Keratinocyte (primary cell): ENCODE results near the gene HDAC3. TPM values are rescaled to one million over a fixed set of nuclear protein-coding genes. Genes with fewer than 3 reads are reported as not detected.
A peak's percentile ranks its signal among the peaks of the same experiment; 100 is the strongest.

Experiments used
- DNase-seq: peaks from one replicate; pipeline ENCODE4 v3.0.0-alpha.2; 2011; ENCODE audit warnings: low read depth, missing footprints, low spot score
- FAIRE-seq: peaks from 2 replicates; lab custom pipeline; 2011; peaks lifted over from hg19 to GRCh38; lab: Jason Lieb, UNC
- H2AFZ ChIP-seq: 2 replicates; pipeline ENCODE4 v1.6.0; 2012; ENCODE audit warnings: low read length, control low read depth, inconsistent platforms; ENCODE audit not compliant: control insufficient read depth
- H3K27ac ChIP-seq: 2 replicates; pipeline ENCODE4 v1.5.1; 2011; ENCODE audit warnings: low read length; ENCODE audit not compliant: control insufficient read depth, insufficient read depth
- H3K27me3 ChIP-seq: 3 replicates; pipeline ENCODE4 v1.6.0; 2011; ENCODE audit warnings: low read length; ENCODE audit not compliant: control insufficient read depth, insufficient read depth; ENCODE audit errors: extremely low read depth
- H3K36me3 ChIP-seq, 2 experiments: 2 replicates in 1 of 2; 3 replicates in 1 of 2; pipeline ENCODE4 v1.5.1; 2011; ENCODE audit warnings: low read length in 2 of 2, mild to moderate bottlenecking in 1 of 2; ENCODE audit not compliant: control insufficient read depth in 2 of 2, insufficient read depth in 2 of 2; ENCODE audit errors: extremely low read depth in 1 of 2
- H3K4me1 ChIP-seq: 3 replicates; pipeline ENCODE4 v1.5.1; 2011; ENCODE audit warnings: low read length; ENCODE audit not compliant: control insufficient read depth, insufficient read depth; ENCODE audit errors: extremely low read depth
- H3K4me2 ChIP-seq: 3 replicates; pipeline ENCODE4 v1.6.0; 2011; ENCODE audit warnings: low read depth, low read length; ENCODE audit not compliant: control insufficient read depth, insufficient read depth; ENCODE audit errors: extremely low read depth
- H3K4me3 ChIP-seq, 3 experiments: fragments of 200-600 bp in 1 of 3; sonication (generic) in 1 of 3; 2 replicates in 2 of 3; 3 replicates in 1 of 3; pipeline ENCODE4 v1.5.1; 2011 to 2016; ENCODE audit warnings: low read length in 3 of 3, mild to moderate bottlenecking in 3 of 3, control low read depth in 2 of 3, inconsistent platforms in 1 of 3, low read depth in 1 of 3, mixed read lengths in 1 of 3, mixed run types in 1 of 3, moderate library complexity in 1 of 3; ENCODE audit not compliant: control insufficient read depth in 2 of 3, insufficient read depth in 2 of 3; ENCODE audit errors: extremely low read depth in 1 of 3
- H3K79me2 ChIP-seq: 2 replicates; pipeline ENCODE4 v1.6.0; 2012; ENCODE audit warnings: low read length; ENCODE audit not compliant: control insufficient read depth, insufficient read depth
- H3K9ac ChIP-seq: 3 replicates; pipeline ENCODE4 v1.6.0; 2011; ENCODE audit warnings: low read length; ENCODE audit not compliant: control insufficient read depth, insufficient read depth; ENCODE audit errors: extremely low read depth
- H3K9me1 ChIP-seq: 3 replicates; pipeline ENCODE4 v1.6.0; 2011; ENCODE audit warnings: low read length; ENCODE audit not compliant: control insufficient read depth, insufficient read depth; ENCODE audit errors: extremely low read depth
- H3K9me3 ChIP-seq: 2 replicates; pipeline ENCODE4 v1.5.1; 2012; ENCODE audit warnings: low read depth, low read length; ENCODE audit not compliant: control insufficient read depth
- H4K20me1 ChIP-seq: 3 replicates; pipeline ENCODE4 v1.6.0; 2011; ENCODE audit warnings: low read length; ENCODE audit not compliant: control insufficient read depth, insufficient read depth; ENCODE audit errors: extremely low read depth
- CTCF ChIP-seq, 3 experiments: IDR thresholded peaks in 1 of 3; conservative IDR thresholded peaks in 1 of 3; optimal IDR thresholded peaks in 1 of 3; 2 replicates in 2 of 3; 3 replicates in 1 of 3; pipeline versions ENCODE3 to v1.5.1; 2011; ENCODE audit warnings: low read length in 3 of 3, mild to moderate bottlenecking in 3 of 3, moderate library complexity in 2 of 3, control low read depth in 1 of 3, inconsistent platforms in 1 of 3; ENCODE audit not compliant: insufficient read depth in 2 of 3; ENCODE audit errors: extremely low read depth in 1 of 3
- EZH2 ChIP-seq: IDR thresholded peaks from one replicate; pipeline ENCODE4 v1.6.1; 2012; ENCODE audit warnings: inconsistent platforms, mild to moderate bottlenecking, low read length, moderate library complexity
- dilution Hi-C: fragments of 300-500 bp; cut with MboI; formaldehyde crosslinking; loops from one replicate; pipeline ENCODE4 v1.7.0; 2020; ENCODE audit warnings: low sequenced_read_pairs; ENCODE audit not compliant: extremely low pct_ligation_motif_present
- polyA plus RNA-seq, 5 experiments: library from polyadenylated mRNA; depleted of rRNA in 3 of 5; stranded (reverse) in 3 of 5; stranded (forward) in 1 of 5; unstranded in 1 of 5; fragments of >200 nt; gene quantifications; 1 replicate in 1 of 5; 2 replicates in 3 of 5; 3 replicates in 1 of 5; pipeline versions ENCODE4 v1.2.1 to v1.2.3, GENCODE V29; 2011 to 2012; ENCODE audit warnings: missing spikeins in 2 of 5, low read depth in 1 of 5, low replicate concordance in 1 of 5

HDAC3 gene
- polyA plus RNA-seq, 1 donor (not counting 4 experiments of a cell fraction or from before 2014, with no cell fraction given) = 97.4 TPM

DNA sequence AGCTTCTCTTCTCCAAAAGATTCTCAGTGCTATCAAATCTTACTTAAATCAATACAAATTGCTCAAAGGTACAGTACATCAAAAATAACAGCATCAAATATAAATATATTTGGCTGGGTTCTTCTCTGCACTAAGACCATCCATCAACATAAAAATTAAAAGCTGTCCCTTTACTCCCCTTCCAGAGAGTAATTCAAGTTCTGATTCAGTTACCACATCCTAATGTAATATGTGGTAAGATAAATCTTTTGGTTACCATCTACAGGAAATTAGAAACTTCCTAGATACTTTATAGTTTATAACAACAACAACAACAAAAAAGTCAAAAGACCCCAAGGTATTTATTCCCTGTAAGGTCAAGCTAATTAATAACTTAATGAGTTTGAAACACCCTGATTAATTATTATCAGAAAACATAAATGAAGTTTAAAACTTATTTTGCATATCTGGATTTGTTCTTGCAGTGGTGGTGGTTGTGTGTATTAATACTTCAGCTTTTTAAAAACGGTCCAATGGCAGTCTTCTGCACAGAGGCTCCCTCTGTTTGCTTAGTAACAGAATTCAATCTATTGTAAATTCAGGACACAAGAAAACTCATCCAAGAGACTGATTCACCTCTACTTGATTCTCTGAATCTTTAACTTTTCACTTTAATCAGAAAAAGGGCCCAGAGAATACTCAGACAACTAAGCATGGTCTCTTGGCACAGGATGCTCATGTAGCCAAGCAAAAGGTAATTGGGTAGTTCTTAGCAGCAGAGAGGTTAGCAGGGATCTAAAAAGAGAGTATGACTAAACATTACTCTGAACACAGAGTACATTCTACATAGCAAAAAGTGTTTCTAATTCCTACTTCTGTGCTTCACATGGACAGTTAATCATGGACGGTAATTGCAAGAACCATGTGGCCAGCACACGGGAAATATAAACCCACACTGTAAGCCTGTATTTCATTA is 38.0 kb downstream of the HDAC3 start:
- Histone ChIP-seq H3K9me1 (no peaks in the 10 kb centered on the region), H3K27ac (no peak overlapping the region), H3K27me3 (no peaks in the 10 kb centered on the region), H3K4me2 (no peak overlapping the region), H3K9ac (no peak overlapping the region), H4K20me1 (peaks cover under 1% of the 10 kb centered on the region), H3K4me3 (no peak overlapping the region), H3K79me2 (peaks cover 89% of the 10 kb centered on the region), H3K9me3 (no peaks in the 10 kb centered on the region), H2AFZ (no peak overlapping the region), H3K36me3 (peaks cover 2 to 4% of the 10 kb centered on the region in 2 experiments), H3K4me1 (peaks cover 7% of the 10 kb centered on the region)
- DNase-seq (no peak), FAIRE-seq (no peak)
- no peak for TF ChIP-seq EZH2
- no peak for TF ChIP-seq CTCF (optimal IDR thresholded peaks at IDR 0.05 in 1 of 3, IDR thresholded peaks at IDR 0.05 in 1 of 3, conservative IDR thresholded peaks at IDR 0.05 in 1 of 3; ENCODE audit: extremely low read depth in 1 of 3, insufficient read depth in 2 of 3, low read length in 3 of 3)
- dilution Hi-C loops = no loop called here

DNA sequence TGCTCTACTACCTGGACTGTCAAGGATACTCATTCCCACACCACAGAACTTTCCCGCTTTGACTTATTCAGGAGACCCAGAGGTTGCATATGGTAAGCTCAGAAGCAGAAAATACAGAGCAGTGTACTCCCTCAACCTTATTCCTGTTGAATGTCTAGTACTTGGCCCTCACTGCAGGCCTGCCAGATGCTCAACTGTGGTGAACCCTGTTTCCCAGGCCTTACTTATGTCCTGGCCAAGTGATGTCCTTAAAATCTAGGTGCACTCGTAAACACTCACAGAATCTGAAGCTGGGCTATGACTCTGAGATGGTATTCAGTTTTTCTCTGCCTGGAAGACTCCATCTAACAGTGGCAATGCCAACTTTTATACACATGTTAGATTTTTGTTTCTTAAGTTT is 38.8 kb downstream of the HDAC3 start:
- H2AFZ ChIP-seq = no peak overlapping the region
- peaks cover 87% of the 10 kb centered on the region for H3K79me2 ChIP-seq
- H3K4me3 ChIP-seq = no peak overlapping the region
- DNase-seq (no peak), FAIRE-seq (no peak)
- H3K9me1 ChIP-seq = no peaks in the 10 kb centered on the region
- H3K4me1 ChIP-seq = peaks cover 4% of the 10 kb centered on the region
- TF ChIP-seq CTCF (optimal IDR thresholded peaks at IDR 0.05 in 1 of 3, IDR thresholded peaks at IDR 0.05 in 1 of 3, conservative IDR thresholded peaks at IDR 0.05 in 1 of 3; ENCODE audit: extremely low read depth in 1 of 3, insufficient read depth in 2 of 3, low read length in 3 of 3) (no peak), EZH2 (no peak)
- no peaks in the 10 kb centered on the region for H3K27me3 ChIP-seq
- H3K27ac ChIP-seq = peak overlapping the region; percentile 50
- no peaks in the 10 kb centered on the region for H3K9me3 ChIP-seq
- no peak overlapping the region for H3K9ac ChIP-seq
- peaks cover 2 to 4% of the 10 kb centered on the region in 2 experiments for H3K36me3 ChIP-seq
- H3K4me2 ChIP-seq = no peak overlapping the region
- H4K20me1 ChIP-seq = no peaks in the 10 kb centered on the region
- dilution Hi-C loops = no loop called here
